HUDEP-2 (cell line): ENCODE data around the gene EIF6.

Experiments
- DNase-seq, 76 experiments: peaks; one replicate each; lab custom pipeline; 2025; ENCODE audit not compliant: unreplicated experiment in 76 of 76; lab: John Stamatoyannopoulos, UW

The EIF6 gene

DNA sequence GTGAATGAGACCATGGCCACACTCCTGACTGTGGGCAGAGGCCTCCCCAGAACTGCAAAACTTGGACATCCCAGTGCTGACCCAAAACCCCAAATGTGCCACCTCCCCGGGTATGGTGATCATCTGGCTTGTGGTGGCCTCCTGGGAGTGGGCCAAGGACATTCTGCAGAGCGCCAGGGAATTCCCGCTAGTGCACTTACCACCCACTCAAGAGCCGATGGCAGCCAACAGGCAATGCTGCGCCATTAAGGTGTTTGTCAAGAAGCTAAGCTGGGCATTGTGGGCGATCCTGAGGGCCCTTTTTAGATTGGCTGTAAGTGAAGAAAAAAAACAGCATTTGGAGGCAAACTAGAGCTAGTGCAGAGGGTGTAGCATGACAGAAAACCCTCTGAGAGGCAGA lies 48.7 kb downstream of the EIF6 start:
- no peak for DNase-seq

- no peak for DNase-seq
Observed at GRCh38 chr20:35232575-35232974, 52.0 kb downstream of the EIF6 start.
